Right lobe of liver (tissue), 6 donors: ENCODE results near the gene ZNF445. TPM values are rescaled to one million over a fixed set of nuclear protein-coding genes. Genes with fewer than 3 reads are reported as not detected.
A peak's percentile ranks its signal among the peaks of the same experiment; 100 is the strongest.

ENCODE experiments used
- ATAC-seq, 4 donors: fragments of 200-7000 bp; cut with Tn5 transposase; one replicate each; pipeline ENCODE4 v1.9.1; 2020; ENCODE audit warnings: mild to moderate bottlenecking in 4 of 4, moderate library complexity in 4 of 4
- DNase-seq, 3 donors: peaks; one replicate each; pipeline ENCODE4 v3.0.0-alpha.2; 2020
- H3K27ac ChIP-seq, 3 donors: fragments of 200-600 bp; one replicate each; pipeline ENCODE4 v1.8.0; 2022
- H3K27me3 ChIP-seq, 2 donors: fragments of 200-600 bp; one replicate each; pipeline ENCODE4 v1.8.0; 2022
- H3K36me3 ChIP-seq, 4 donors: fragments of 200-600 bp; sonication (generic) in 1 of 4; one replicate each; pipeline versions ENCODE4 v1.5.1 to v1.8.0; 2017 to 2022; ENCODE audit warnings: control low read depth in 1 of 4
- H3K4me1 ChIP-seq, 4 donors: fragments of 200-600 bp; sonication (generic) in 1 of 4; one replicate each; pipeline versions ENCODE4 v1.5.1 to v1.8.0; 2017 to 2022; ENCODE audit warnings: control low read depth in 1 of 4
- H3K4me3 ChIP-seq, 3 donors: fragments of 200-600 bp; one replicate each; pipeline ENCODE4 v1.8.0; 2022
- H3K9me3 ChIP-seq, 4 donors: fragments of 200-600 bp; sonication (generic) in 1 of 4; one replicate each; pipeline versions ENCODE4 v1.5.1 to v1.8.0; 2017 to 2022; ENCODE audit warnings: control low read depth in 1 of 4
- CTCF ChIP-seq, 4 donors: fragments of 200-600 bp in 3 of 4; fragments of 450-650 bp in 1 of 4; IDR thresholded peaks; one replicate each; pipeline versions ENCODE4 v1.5.1 to v1.8.0; 2016 to 2022; ENCODE audit warnings: antibody characterized with exemption in 4 of 4, mild to moderate bottlenecking in 2 of 4
- POLR2A ChIP-seq: fragments of 450-650 bp; IDR thresholded peaks from one replicate; pipeline ENCODE4 v1.6.1; 2017; ENCODE audit warnings: antibody characterized with exemption, mild to moderate bottlenecking
- WGBS: methylation state at CpG from one replicate; pipeline ENCODE4 v1.1.6; 2018; ENCODE audit warnings: low coverage, low lambda C conversion rate; ENCODE audit not compliant: insufficient coverage; ENCODE audit errors: missing lambda C conversion rate; 5-methylcytosine and 5-hydroxymethylcytosine counted together
- intact Hi-C, 2 donors: fragments of 100-400 bp; cut with DNase I; formaldehyde crosslinking; loops; one replicate each; pipeline versions ENCODE4 v1.11.2 to v1.14.1; 2022
- long read RNA-seq: library from polyadenylated mRNA; unstranded; transcript quantifications from one replicate; pipeline ENCODE4 v2.0.0, GENCODE V29; 2019
- total RNA-seq, 6 experiments: library from RNA; depleted of rRNA in 2 of 6; stranded (reverse); fragments of >200 nt in 2 of 6; fragmentation: NEBNext Ultra II Directional in 3 of 6; extraction: Animal tissue kit (Norgen Biotek cat#: 25700) in 3 of 6; gene quantifications; one replicate each; pipeline versions ENCODE4 v1.1.0 to v1.2.4, GENCODE V29; 2016 to 2023
- donor health status: DM: no; HTN: yes; CAD: no.
- donor health status: DM: no; HTN: no; CAD: no.
- donor health status: DM: no; HTN: no; CAD: no.
- donor health status: DM: no; HTN: yes; CAD: no.
- donor health status: DM: no; HTN: yes; CAD: no.

Gene ZNF445
- 10 to 100 TPM in 1 of 6 experiments, 1 to 10 TPM in 5; 3.2 to 10.1 (median 8.9) TPM for total RNA-seq
- long read RNA-seq, result 0 reads

- H3K27ac ChIP-seq, result peak within 1 kb of the TSS; percentile 48 to 70 (median 65)
- ATAC-seq (peak; percentile 98 to 99 (median 99)), DNase-seq (peak; percentile 84 to 88 (median 87))
- peak within 1 kb of the TSS; percentile 66 to 77 (median 70) for H3K4me3 ChIP-seq
- TF ChIP-seq CTCF (IDR thresholded peaks at IDR 0.05), result no peak
- peak; percentile 56 for TF ChIP-seq POLR2A
- no peaks in the 10 kb centered on the region for H3K9me3 ChIP-seq
- H3K4me1 ChIP-seq, result peaks cover 0 to 7% (median 2%) of the 10 kb centered on the region in 4 donors
- H3K27me3 ChIP-seq, result no peaks in the 10 kb centered on the region
- intact Hi-C loops, result no loop called here
- 1% methylated on average over 17 of the region's 69 CpGs for WGBS
- H3K36me3 ChIP-seq, result no peaks in the 10 kb centered on the region
Observed at GRCh38 chr3:44477312-44478030, at the start of gene ZNF445. Gene ZNF445 (minus strand): TSS chr3:44477670. CDS start chr3:44455549, 22,121 bp downstream.

- ATAC-seq, result no peak
Observed at GRCh38 chr3:44525060-44525459, 47.6 kb upstream of the ZNF445 start.

GRCh38 chr3:44522494-44522933, 45.0 kb upstream of the ZNF445 start:
- DNase-seq (no peak), ATAC-seq (no peak)
- H3K27ac ChIP-seq, result no peak overlapping the region
- no peak for TF ChIP-seq CTCF (IDR thresholded peaks at IDR 0.05)
- no peak for TF ChIP-seq POLR2A
- no peaks in the 10 kb centered on the region for H3K9me3 ChIP-seq
- intact Hi-C loops, result no loop called here
- H3K4me1 ChIP-seq, result no peaks in the 10 kb centered on the region
- WGBS, result 35% methylated on average over 7 of the region's 7 CpGs
- H3K36me3 ChIP-seq, result no peaks in the 10 kb centered on the region
- H3K4me3 ChIP-seq, result no peak overlapping the region
- H3K27me3 ChIP-seq, result no peaks in the 10 kb centered on the region

More at GRCh38 chr3:44525060-44525459, 47.6 kb upstream of the ZNF445 start:
- no peak for TF ChIP-seq CTCF (IDR thresholded peaks at IDR 0.05)
- TF ChIP-seq POLR2A, result no peak
- no peak for DNase-seq
- 69% methylated on average over 4 of the region's 5 CpGs for WGBS
- H3K27ac ChIP-seq, result no peak overlapping the region
- no peaks in the 10 kb centered on the region for H3K27me3 ChIP-seq
- no peak overlapping the region for H3K4me3 ChIP-seq
- no peaks in the 10 kb centered on the region for H3K4me1 ChIP-seq
- H3K9me3 ChIP-seq, result no peaks in the 10 kb centered on the region
- intact Hi-C loops, result loop anchor here in 1 of 2 donors (5.0 kb wide), 1 partner anchor 382 kb away; no protein-coding TSS in a partner anchor
- H3K36me3 ChIP-seq, result no peaks in the 10 kb centered on the region

GRCh38 chr3:44521721-44522120, 44.3 kb upstream of the ZNF445 start:
- H3K4me1 ChIP-seq, result no peaks in the 10 kb centered on the region
- ATAC-seq, result no peak

More at GRCh38 chr3:44521721-44522120, 44.3 kb upstream of the ZNF445 start:
- Histone ChIP-seq H3K36me3 (no peaks in the 10 kb centered on the region), H3K27me3 (no peaks in the 10 kb centered on the region), H3K27ac (no peak overlapping the region), H3K4me3 (no peak overlapping the region), H3K9me3 (no peaks in the 10 kb centered on the region)
- intact Hi-C loops, result no loop called here
- TF ChIP-seq POLR2A, result no peak
- TF ChIP-seq CTCF (IDR thresholded peaks at IDR 0.05), result no peak
- DNase-seq, result no peak
- 83% methylated on average over 2 of the region's 3 CpGs for WGBS
